Endodermal cell (in vitro differentiated cells): Measurements from ENCODE around the gene LMF1. TPM values are rescaled to one million over a fixed set of nuclear protein-coding genes. Genes with fewer than 3 reads are reported as not detected.

Experiments used
- DNase-seq: peaks from one replicate; pipeline ENCODE4 v3.0.0-alpha.2; 2017
- H3K27ac ChIP-seq: 2 replicates; pipeline ENCODE4 v1.5.1; 2013; ENCODE audit warnings: mild to moderate bottlenecking, low read depth, low read length, moderate library complexity
- H3K27me3 ChIP-seq: 2 replicates; pipeline ENCODE4 v1.6.1; 2013; ENCODE audit warnings: mild to moderate bottlenecking, low read length, moderate library complexity; ENCODE audit not compliant: insufficient read depth, control insufficient read depth, poor library complexity, severe bottlenecking
- H3K36me3 ChIP-seq: 2 replicates; pipeline ENCODE4 v1.7.0; 2013; ENCODE audit warnings: mild to moderate bottlenecking, low read length, moderate library complexity; ENCODE audit not compliant: control insufficient read depth, insufficient read depth
- H3K4me1 ChIP-seq: one replicate; pipeline ENCODE4 v1.7.0; 2013; ENCODE audit warnings: low read length; ENCODE audit not compliant: control insufficient read depth, insufficient read depth
- H3K4me3 ChIP-seq: 2 replicates; pipeline ENCODE4 v1.5.1; 2013; ENCODE audit warnings: mild to moderate bottlenecking, low read length, moderate library complexity
- H3K9ac ChIP-seq: 2 replicates; pipeline ENCODE4 v1.6.1; 2013; ENCODE audit warnings: mild to moderate bottlenecking, low read length, moderate library complexity; ENCODE audit not compliant: poor library complexity, severe bottlenecking; ENCODE audit errors: extremely low read depth
- H3K9me3 ChIP-seq: 2 replicates; pipeline ENCODE4 v1.6.1; 2013; ENCODE audit warnings: mild to moderate bottlenecking, low read length, moderate library complexity; ENCODE audit not compliant: control insufficient read depth
- H3K27ac Mint-ChIP-seq: 2 replicates; pipeline ENCODE4 v1.8.0; 2020; ENCODE audit warnings: mixed read lengths
- H3K27me3 Mint-ChIP-seq: 2 replicates; pipeline ENCODE4 v1.8.0; 2021; ENCODE audit warnings: mild to moderate bottlenecking, mixed read lengths; ENCODE audit not compliant: insufficient read depth
- H3K36me3 Mint-ChIP-seq: 2 replicates; pipeline ENCODE4 v1.8.0; 2020; ENCODE audit warnings: low read depth, mixed read lengths
- H3K4me1 Mint-ChIP-seq: 2 replicates; pipeline ENCODE4 v1.8.0; 2020; ENCODE audit warnings: mixed read lengths
- H3K4me3 Mint-ChIP-seq: 2 replicates; pipeline ENCODE4 v1.8.0; 2020; ENCODE audit warnings: mild to moderate bottlenecking, moderate library complexity, mixed read lengths
- H3K9me3 Mint-ChIP-seq: 2 replicates; pipeline ENCODE4 v1.8.0; 2020; ENCODE audit warnings: mild to moderate bottlenecking, mixed read lengths
- WGBS, 2 experiments: methylation state at CpG; one replicate each; pipeline versions ENCODE4 v1.1.5 to v1.1.7; 2013; ENCODE audit warnings: missing lambda C conversion rate in 2 of 2, mixed read lengths in 1 of 2; ENCODE audit not compliant: insufficient coverage in 1 of 2, insufficient read length in 1 of 2; 5-methylcytosine and 5-hydroxymethylcytosine counted together
- total RNA-seq, 2 donors: library from RNA; stranded (reverse); fragmentation: NEBNext Ultra II Directional in 1 of 2; extraction: Animal tissue kit (Norgen Biotek cat#: 25700) in 1 of 2; gene quantifications; 2 replicates in 1 of 2; 3 replicates in 1 of 2; pipeline ENCODE4 v1.2.1, GENCODE V29; 2021
- TF ChIP-seq, protein P1 (sequence below): fragments of 200-600 bp; sonication (generic); conservative IDR thresholded peaks from 2 replicates; pipeline ENCODE4 v1.5.0; 2021; ENCODE audit warnings: antibody characterized with exemption, mild to moderate bottlenecking

The LMF1 gene
- total RNA-seq, 2 donors from 2014 or later = 13.7 to 15.1 TPM

GRCh38 chr16:892006-892405 is 78.8 kb downstream of the LMF1 start:
- 94% methylated on average over 17 to 19 of the region's 19 CpGs for WGBS, 2 experiments
- H3K4me1 Mint-ChIP-seq = no peaks in the 10 kb centered on the region

GRCh38 chr16:891353-891740 is 79.4 kb downstream of the LMF1 start:
- Histone ChIP-seq H3K36me3 (no peaks in the 10 kb centered on the region), H3K27ac (no peak overlapping the region), H3K4me3 (no peak overlapping the region), H3K9me3 (no peaks in the 10 kb centered on the region), H3K27me3 (no peaks in the 10 kb centered on the region), H3K4me1 (no peaks in the 10 kb centered on the region), H3K9ac (no peak overlapping the region)
- Mint-ChIP-seq H3K9me3 (no peaks in the 10 kb centered on the region), H3K4me1 (no peaks in the 10 kb centered on the region), H3K4me3 (no peak overlapping the region), H3K27me3 (no peaks in the 10 kb centered on the region), H3K27ac (no peak overlapping the region), H3K36me3 (no peaks in the 10 kb centered on the region)
- DNase-seq = no peak
- TF ChIP-seq, protein P1, sequence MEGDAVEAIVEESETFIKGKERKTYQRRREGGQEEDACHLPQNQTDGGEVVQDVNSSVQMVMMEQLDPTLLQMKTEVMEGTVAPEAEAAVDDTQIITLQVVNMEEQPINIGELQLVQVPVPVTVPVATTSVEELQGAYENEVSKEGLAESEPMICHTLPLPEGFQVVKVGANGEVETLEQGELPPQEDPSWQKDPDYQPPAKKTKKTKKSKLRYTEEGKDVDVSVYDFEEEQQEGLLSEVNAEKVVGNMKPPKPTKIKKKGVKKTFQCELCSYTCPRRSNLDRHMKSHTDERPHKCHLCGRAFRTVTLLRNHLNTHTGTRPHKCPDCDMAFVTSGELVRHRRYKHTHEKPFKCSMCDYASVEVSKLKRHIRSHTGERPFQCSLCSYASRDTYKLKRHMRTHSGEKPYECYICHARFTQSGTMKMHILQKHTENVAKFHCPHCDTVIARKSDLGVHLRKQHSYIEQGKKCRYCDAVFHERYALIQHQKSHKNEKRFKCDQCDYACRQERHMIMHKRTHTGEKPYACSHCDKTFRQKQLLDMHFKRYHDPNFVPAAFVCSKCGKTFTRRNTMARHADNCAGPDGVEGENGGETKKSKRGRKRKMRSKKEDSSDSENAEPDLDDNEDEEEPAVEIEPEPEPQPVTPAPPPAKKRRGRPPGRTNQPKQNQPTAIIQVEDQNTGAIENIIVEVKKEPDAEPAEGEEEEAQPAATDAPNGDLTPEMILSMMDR = no peak
- whole genome bisulfite sequencing, 2 experiments = 90 to 93% methylated on average over 9 to 11 of the region's 11 CpGs

More at GRCh38 chr16:892006-892405, 78.8 kb downstream of the LMF1 start:
- H3K27me3 ChIP-seq = no peaks in the 10 kb centered on the region
- Mint-ChIP-seq H3K9me3 (no peaks in the 10 kb centered on the region), H3K36me3 (no peaks in the 10 kb centered on the region), H3K4me3 (no peak overlapping the region), H3K27ac (no peak overlapping the region), H3K27me3 (no peaks in the 10 kb centered on the region)
- TF ChIP-seq, protein P1 = no peak
- no peaks in the 10 kb centered on the region for H3K4me1 ChIP-seq
- H3K9ac ChIP-seq = no peak overlapping the region
- no peak overlapping the region for H3K27ac ChIP-seq
- H3K4me3 ChIP-seq = no peak overlapping the region
- no peaks in the 10 kb centered on the region for H3K36me3 ChIP-seq
- H3K9me3 ChIP-seq = no peaks in the 10 kb centered on the region
- DNase-seq = no peak

GRCh38 chr16:890716-891352 is 80.0 kb downstream of the LMF1 start:
- TF ChIP-seq, protein P1 = no peak
- Mint-ChIP-seq H3K4me3 (no peak overlapping the region), H3K36me3 (no peaks in the 10 kb centered on the region), H3K27ac (no peak overlapping the region), H3K9me3 (no peaks in the 10 kb centered on the region), H3K4me1 (no peaks in the 10 kb centered on the region), H3K27me3 (no peaks in the 10 kb centered on the region)
- H3K9me3 ChIP-seq = no peaks in the 10 kb centered on the region
- no peak for DNase-seq
- no peak overlapping the region for H3K4me3 ChIP-seq
- H3K4me1 ChIP-seq = no peaks in the 10 kb centered on the region
- H3K9ac ChIP-seq = no peak overlapping the region
- no peaks in the 10 kb centered on the region for H3K27me3 ChIP-seq
- H3K36me3 ChIP-seq = no peaks in the 10 kb centered on the region
- 86 to 89% methylated on average over 4 to 20 of the region's 20 CpGs for WGBS, 2 experiments
- no peak overlapping the region for H3K27ac ChIP-seq
